ENCODE data around the gene OVAAL. TPM values are rescaled to one million over a fixed set of nuclear protein-coding genes. Genes with fewer than 3 reads are reported as not detected.
A peak's percentile ranks its signal among the peaks of the same experiment; 100 is the strongest.

Gene OVAAL
- total and polyA plus RNA-seq, 2 of the 4 experiments (the other 2 are of a cell fraction), result not detected

GRCh38 chr1:180524915-180525714, 33.6 kb upstream of the OVAAL start:
- intact Hi-C loops (cut with micrococcal nuclease), result no loop called here
- in situ Hi-C loops (cut with MboI; ENCODE audit: low sequenced_read_pairs), result no loop called here
- H2BK15ac ChIP-seq (ENCODE audit: low read depth, low read length), result peak overlapping the region; percentile 64; the same call in 1 of the 3 replicates
- ChIA-PET POLR2A (ENCODE audit: unreplicated experiment) (no interaction called here), CTCF (interaction anchor here (0.7 kb wide), 1 partner anchor 54 kb away, joined by 3 read pairs; no protein-coding TSS in a partner anchor)
- H3K18ac ChIP-seq (ENCODE audit: low read depth, low read length), result peak overlapping the region; percentile 63
- no peak overlapping the region for H3K9ac ChIP-seq (ENCODE audit: low read depth, low read length)
- no peak overlapping the region for H3K56ac ChIP-seq (ENCODE audit: extremely low read depth, insufficient read depth, low read length)
- H3K14ac ChIP-seq (replicated peaks; ENCODE audit: low read depth, low read length), result peak overlapping the region; percentile 49; the same call in 1 of the 2 replicates
- peak overlapping the region; percentile 26 for H4K5ac ChIP-seq (ENCODE audit: low read depth, low read length)
- H3K79me1 ChIP-seq (ENCODE audit: low read depth in 1 of 2, low read length in 2 of 2), result no peaks in the 10 kb centered on the region
- H2BK20ac ChIP-seq (ENCODE audit: low read depth, low read length), result peak overlapping the region; percentile 72
- H3K36me3 ChIP-seq (ENCODE audit: control insufficient read depth, insufficient read depth, low read length), result no peaks in the 10 kb centered on the region
- H3K4me1 ChIP-seq (ENCODE audit: control insufficient read depth, insufficient read depth, low read length), result peaks cover 21% of the 10 kb centered on the region
- H2AK9ac ChIP-seq (replicated peaks; ENCODE audit: low read depth, low read length, poor library complexity), result no peak overlapping the region
- H3K9me1 ChIP-seq (ENCODE audit: insufficient read depth, low read length), result peaks cover 18% of the 10 kb centered on the region
- no peak for DNase-seq
- no peak overlapping the region; the same call in 1 of the 2 replicates for H3K23ac ChIP-seq (ENCODE audit: low read depth, low read length)
- H2BK120ac ChIP-seq (ENCODE audit: low read depth, low read length), result peak overlapping the region; percentile 67
- H4K20me1 ChIP-seq (ENCODE audit: insufficient read depth, low read length), result no peaks in the 10 kb centered on the region
- peak overlapping the region in 1 of 2 experiments; percentile 4; a peak in 1 of 4 replicates for H4K8ac ChIP-seq (ENCODE audit: low read depth in 2 of 2, low read length in 2 of 2)
- peak overlapping the region; percentile 62 for H3K4ac ChIP-seq (ENCODE audit: low read depth, low read length)
- H3K27me3 ChIP-seq (ENCODE audit: control insufficient read depth, insufficient read depth, low read length), result no peaks in the 10 kb centered on the region
- H3K9me3 ChIP-seq (ENCODE audit: control insufficient read depth, insufficient read depth, low read length), result peaks cover 2% of the 10 kb centered on the region; the same call in 1 of the 2 replicates
- ATAC-seq (ENCODE audit: low read depth), result no peak; the same call in 1 of the 2 replicates
- peak overlapping the region; percentile 63 for H4K91ac ChIP-seq (ENCODE audit: insufficient read depth, low read depth, low read length)
- no peak overlapping the region for H3K4me2 ChIP-seq (ENCODE audit: low read depth, low read length)
- peak overlapping the region; percentile 52 for H2AFZ ChIP-seq (replicated peaks; ENCODE audit: low read length, poor library complexity)
- dilution Hi-C loops (cut with HindIII; ENCODE audit: low sequenced_read_pairs, unreplicated experiment), result no loop called here
- 74% methylated on average over 5 of the region's 7 CpGs; no CpG with 5 or more reads in 1 of the 2 experiments for WGBS, 2 experiments (ENCODE audit: extremely low coverage in 2 of 2, insufficient read length in 1 of 2)
- H2AK5ac ChIP-seq (ENCODE audit: low read depth, low read length), result peak overlapping the region; percentile 31; the same call in 1 of the 2 replicates
- no peak overlapping the region for H3K4me3 ChIP-seq (ENCODE audit: insufficient read depth, low read depth, low read length)
- no peak overlapping the region for H2BK5ac ChIP-seq (ENCODE audit: low read depth, low read length, poor library complexity, severe bottlenecking)
- H3K27ac ChIP-seq (ENCODE audit: insufficient read depth, low read length), result no peak overlapping the region
- TF ChIP-seq FOS (IDR thresholded peaks at IDR 0.05; ENCODE audit: low read depth, low read length) (no peak), MAZ (IDR thresholded peaks at IDR 0.05; ENCODE audit: borderline replicate concordance, low read depth, low read length) (no peak), POLR2A (IDR thresholded peaks at IDR 0.05; ENCODE audit: low read depth, low read length) (no peak), MXI1 (IDR thresholded peaks at IDR 0.05; ENCODE audit: borderline replicate concordance, low read depth, low read length) (no peak)
- BruUV-seq (replicated peaks), result no TSS peak

Data from IMR-90 (cell line).